Measurements from ENCODE around the gene U2SURP.
A peak's percentile ranks its signal among the peaks of the same experiment; 100 is the strongest.

U2SURP gene

DNA sequence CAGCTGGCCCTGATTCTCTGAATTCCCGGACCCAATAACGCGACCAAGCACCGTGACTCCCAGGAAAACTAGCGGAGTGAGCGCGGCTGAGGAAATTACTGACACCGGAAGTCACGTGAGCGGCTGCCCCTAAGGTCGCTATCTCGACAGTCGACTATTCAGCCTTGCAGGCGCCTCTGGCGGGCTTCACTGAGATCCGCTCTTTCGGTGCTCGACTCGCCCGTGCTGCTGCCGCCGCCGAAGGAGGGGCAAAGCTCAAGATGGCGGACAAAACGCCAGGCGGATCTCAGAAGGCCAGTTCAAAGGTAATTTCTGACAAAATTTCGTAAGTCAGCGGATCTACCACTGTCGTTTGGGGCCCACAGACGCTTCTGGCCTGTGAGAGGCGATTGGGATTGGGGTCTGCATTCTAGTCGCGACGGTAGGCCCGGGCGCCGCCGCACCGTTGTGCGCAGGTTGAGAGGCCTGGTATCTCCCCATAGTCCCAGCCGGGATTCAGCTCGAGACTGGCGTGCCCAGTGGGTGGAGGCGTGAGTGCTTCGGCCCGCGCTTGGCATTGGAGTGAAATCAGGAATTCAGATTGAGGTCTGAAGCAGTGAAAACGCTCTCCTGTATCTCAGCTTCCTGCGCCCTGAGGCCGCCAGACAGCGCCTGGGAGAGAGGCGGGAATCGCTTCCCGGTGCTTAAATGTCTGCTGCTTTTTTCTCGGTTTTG, at the start of gene U2SURP:
TSS of gene U2SURP (plus strand) at position 202 of the 714 bp plus-strand sequence. CDS start at position 261, 59 bp downstream.
- Histone ChIP-seq H3K4me3 (peak within 1 kb of the TSS; percentile 60 to 97 (median 89)), H3K27ac (peak within 1 kb of the TSS; percentile 77 to 98 (median 94))

DNA sequence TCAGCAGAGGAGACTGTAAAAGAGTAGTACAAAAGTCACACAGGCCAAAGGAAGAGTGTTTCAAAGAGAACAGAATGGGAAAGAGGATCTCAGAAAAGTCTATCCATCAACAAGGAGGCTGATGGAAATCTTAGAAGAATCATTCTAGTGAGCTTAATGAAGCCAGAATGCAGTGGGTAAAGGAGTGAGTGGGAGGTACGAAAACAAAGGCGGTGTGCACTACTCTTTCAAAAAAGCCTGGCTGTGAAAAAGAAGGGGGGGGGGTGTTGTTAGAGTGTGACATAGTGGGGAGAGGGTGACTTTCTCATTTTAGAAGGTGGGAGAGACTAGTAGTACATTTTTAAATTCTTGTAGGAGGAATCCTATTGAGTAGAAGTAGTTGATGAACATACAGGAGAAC, 49.6 kb upstream of the U2SURP start:
- H3K4me3 ChIP-seq, result no peak overlapping the region
- no peak overlapping the region for H3K27ac ChIP-seq

DNA sequence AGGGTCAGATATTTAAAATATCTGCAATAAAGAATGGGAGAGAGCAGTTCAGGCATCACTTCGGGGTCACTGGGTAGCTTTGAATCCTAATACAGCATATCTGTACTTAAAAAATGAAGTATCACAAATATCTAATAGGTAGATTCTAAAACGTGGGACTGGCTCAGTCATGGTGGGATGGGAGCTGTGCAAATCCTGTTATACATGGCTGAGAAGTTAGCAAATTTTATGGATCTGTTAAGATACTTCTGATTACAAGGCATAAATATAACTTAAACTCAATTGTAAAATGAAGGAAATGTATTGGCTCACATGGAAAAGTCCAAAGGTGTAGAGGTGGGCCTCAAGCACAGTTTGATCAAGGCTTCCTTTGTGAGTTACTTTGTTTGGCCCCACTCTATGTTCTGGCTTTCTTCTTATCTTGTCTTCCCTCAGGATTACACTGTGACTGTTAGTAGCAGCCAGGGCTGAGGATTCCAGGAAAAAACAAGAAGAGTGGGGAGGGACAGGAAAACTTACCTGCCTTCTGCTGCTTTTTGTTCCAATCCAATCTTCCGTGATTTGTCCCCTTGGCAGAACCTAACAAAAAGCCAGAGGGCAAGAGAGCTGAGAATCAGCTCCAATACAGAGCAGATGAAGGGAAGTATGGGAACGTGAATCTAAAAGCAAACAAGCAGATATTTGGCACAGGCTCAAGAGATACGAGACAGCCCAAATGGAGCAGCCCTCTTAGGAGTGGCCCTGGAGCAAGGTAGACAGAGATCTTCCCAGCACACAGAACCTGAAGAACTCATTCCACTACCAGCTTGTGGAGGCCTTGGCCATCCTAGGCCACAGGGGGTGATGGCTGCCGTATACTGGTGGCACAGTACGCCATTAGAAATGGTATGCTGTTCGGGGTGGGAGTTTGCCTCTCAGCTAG, 48.8 kb upstream of the U2SURP start:
- H3K4me3 ChIP-seq, result no peak overlapping the region
- no peak overlapping the region for H3K27ac ChIP-seq

DNA sequence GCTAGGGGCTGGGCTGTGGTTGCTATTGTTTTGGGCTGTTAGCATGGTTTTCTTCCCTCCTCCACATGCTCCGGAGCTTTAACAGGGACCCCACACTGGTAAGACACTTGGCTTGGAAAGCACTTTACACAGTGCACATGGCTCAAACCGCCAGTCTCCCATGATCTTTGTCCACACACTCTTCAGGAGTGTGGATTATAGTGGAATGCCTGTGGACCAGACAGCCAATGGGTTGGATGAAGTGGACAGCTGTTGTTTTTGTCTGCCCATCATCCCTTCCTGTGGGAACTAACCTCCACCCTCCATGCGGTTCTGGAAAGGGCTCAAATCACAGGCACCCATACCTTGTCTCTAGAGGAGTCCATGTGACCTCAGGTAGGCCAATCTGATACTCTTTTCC, 47.9 kb upstream of the U2SURP start:
- no peak overlapping the region for H3K27ac ChIP-seq
- no peak overlapping the region for H3K4me3 ChIP-seq

GRCh38 chr3:142958707-142959106, 42.7 kb upstream of the U2SURP start:
- Histone ChIP-seq H3K27ac (no peak overlapping the region), H3K4me3 (no peak overlapping the region)

DNA sequence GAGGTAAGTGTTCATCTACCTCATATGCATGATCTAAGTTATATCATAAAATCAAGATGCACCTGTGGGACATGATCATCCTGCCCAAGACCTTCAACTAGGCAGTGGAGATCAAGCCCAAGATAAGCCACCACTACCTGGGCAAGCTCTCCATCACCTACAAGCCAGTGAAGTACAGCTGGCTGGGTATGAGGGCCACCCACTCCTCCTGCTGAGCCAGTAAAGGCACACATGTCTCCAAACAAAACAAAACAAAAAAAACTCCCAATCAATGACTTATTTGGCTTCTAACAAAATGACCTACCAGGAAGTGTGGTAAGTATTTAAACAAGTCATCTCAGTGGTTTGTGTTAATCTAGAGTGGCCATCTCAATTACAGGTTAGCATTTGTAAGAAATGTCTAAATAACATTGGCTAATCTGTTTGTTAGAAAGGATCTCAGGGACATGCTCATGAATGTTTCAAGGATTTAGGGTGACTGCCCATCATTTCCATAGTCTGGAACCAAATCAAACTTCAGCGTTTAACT, 41.0 kb upstream of the U2SURP start:
- Histone ChIP-seq H3K4me3 (no peak overlapping the region), H3K27ac (no peak overlapping the region)

DNA sequence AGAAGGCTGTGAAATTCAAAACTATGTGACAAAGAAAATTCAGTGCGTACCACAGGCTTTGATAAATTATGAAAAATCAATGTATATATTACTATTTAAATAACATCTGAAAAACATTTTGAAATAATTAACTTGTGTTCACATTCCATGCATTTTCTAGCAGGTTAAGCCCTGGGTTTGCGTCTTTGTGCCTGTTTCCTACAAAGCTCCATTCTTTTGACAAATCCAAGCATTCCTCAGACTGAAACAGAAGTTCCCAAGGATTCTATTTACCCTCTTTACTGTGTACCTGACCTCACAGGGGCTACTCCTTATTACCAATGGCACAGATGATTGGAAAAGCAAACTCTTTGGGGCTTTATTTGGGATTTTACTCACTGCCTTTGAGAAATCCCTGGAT, 39.8 kb upstream of the U2SURP start:
- Histone ChIP-seq H3K4me3 (no peak overlapping the region), H3K27ac (no peak overlapping the region)

GRCh38 chr3:142962175-142962519, 39.2 kb upstream of the U2SURP start:
- H3K27ac ChIP-seq, result no peak overlapping the region

DNA sequence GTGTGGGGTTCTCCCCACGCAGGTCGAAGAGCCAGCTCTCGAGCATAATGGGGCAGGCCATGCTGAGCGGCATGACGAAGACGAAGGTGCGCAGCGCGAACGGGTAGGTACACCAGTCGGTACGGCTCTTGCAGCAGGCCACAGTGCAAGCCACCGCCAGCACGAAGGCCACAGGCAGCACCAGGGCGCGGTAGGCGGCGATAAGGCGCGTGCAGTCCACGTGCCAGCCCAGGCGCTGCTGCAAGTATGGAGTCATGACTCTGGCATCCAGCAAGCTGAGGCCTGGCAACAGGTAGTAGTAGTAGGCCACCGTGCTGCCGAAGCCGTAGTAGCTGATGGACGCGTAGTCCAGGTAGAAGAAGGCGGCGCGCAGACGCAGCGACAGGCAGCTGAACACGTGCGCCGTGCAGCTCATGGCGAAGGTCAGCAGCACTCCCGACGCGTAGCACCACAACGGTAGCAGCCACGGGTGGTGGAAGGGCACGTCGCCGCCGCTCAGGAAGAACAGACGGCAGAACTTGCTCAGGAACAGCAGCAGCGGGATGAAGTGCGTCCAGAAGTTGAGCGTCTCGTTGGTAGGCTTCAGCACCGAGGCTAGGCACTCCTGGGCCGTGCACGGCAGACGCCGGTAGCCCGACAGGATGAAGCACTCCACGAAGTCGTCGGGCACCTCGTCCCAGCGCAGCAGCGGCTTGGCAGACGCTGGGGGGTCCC, 38.7 kb upstream of the U2SURP start:
- Histone ChIP-seq H3K27ac (no peak overlapping the region), H3K4me3 (peak overlapping the region in 3 of 7 experiments; percentile 8 to 45 (median 41))

More at GRCh38 chr3:142962175-142962519, 39.2 kb upstream of the U2SURP start:
- H3K4me3 ChIP-seq, result no peak overlapping the region

DNA sequence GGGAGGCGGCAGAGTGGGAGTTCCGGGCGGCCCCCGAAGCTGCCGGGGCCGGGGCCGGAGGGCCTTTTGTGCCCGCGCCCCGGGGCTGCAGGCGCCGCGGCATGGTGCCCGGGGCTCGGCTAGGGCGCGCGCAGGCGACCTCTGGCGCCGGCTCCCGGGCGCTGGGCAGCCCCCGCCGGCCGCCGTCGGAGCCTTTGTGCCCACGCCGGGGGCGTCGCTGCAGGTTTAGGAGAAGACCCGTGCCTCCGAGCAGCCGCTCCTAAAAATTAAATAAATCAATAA, 38.2 kb upstream of the U2SURP start:
- H3K27ac ChIP-seq, result no peak overlapping the region

GRCh38 chr3:142963516-142964448, 37.6 kb upstream of the U2SURP start, which contains the start of gene PAQR9:
TSS of gene PAQR9 (minus strand) at chr3:142963674. CDS start at chr3:142963336, 338 bp downstream.
- Histone ChIP-seq H3K27ac (no peak within 1 kb of the TSS), H3K4me3 (peak within 1 kb of the TSS; percentile 23 to 48 (median 33))

More for the DNA sequence above, 38.2 kb upstream of the U2SURP start:
- peak overlapping the region in 5 of 7 experiments; percentile 8 to 48 (median 41) for H3K4me3 ChIP-seq

- Histone ChIP-seq H3K4me3 (no peak overlapping the region), H3K27ac (no peak overlapping the region)
Observed at GRCh38 chr3:142965581-142965980, 35.8 kb upstream of the U2SURP start.

- Histone ChIP-seq H3K27ac (no peak overlapping the region), H3K4me3 (no peak overlapping the region)
Observed at GRCh38 chr3:142966808-142967207, 34.6 kb upstream of the U2SURP start.

GRCh38 chr3:142968319-142969025, 32.9 kb upstream of the U2SURP start:
- Histone ChIP-seq H3K4me3 (no peak overlapping the region), H3K27ac (no peak overlapping the region)

- H3K27ac ChIP-seq, result no peak overlapping the region
- H3K4me3 ChIP-seq, result no peak overlapping the region
Observed at GRCh38 chr3:142971431-142971830, 29.9 kb upstream of the U2SURP start.

GRCh38 chr3:142972092-142972753, 29.1 kb upstream of the U2SURP start:
- no peak overlapping the region for H3K27ac ChIP-seq

GRCh38 chr3:142973217-142974009, 28.0 kb upstream of the U2SURP start:
- Histone ChIP-seq H3K4me3 (no peak overlapping the region), H3K27ac (no peak overlapping the region)

More at GRCh38 chr3:142972092-142972753, 29.1 kb upstream of the U2SURP start:
- no peak overlapping the region for H3K4me3 ChIP-seq
